HPDE6-E6E7 (cell line): ENCODE data around the gene RASA1.
"Not testable (repeated sequence)": the region's sequence is repeated elsewhere in the genome, so short reads cannot be mapped to it uniquely, and the experiment has no call there.

ENCODE experiments used
- DNase-seq: peaks from one replicate; pipeline ENCODE4 v3.0.0; 2011; ENCODE audit warnings: missing footprints; ENCODE audit errors: extremely low spot score

The RASA1 gene

DNA sequence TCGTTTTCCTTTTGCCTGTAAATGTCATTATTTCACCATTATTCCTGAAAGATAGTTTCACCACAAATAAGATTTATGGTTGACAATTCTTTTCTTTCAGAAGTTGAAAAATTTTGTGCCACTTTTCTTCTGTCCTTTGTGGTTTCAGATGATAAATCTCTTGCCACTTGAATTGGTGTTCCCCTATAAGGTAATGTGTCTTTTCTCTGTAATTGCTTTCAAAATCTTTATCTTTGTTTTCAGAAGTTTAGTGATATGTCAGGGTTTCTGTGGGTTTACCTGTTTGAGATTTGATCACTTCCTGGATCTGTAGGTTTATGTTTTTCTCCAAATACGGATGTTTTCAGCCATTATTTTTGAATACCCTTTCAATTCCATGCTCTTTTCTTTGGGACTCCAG lies 14.6 kb downstream of the RASA1 start:
- DNase-seq, result no peak

DNA sequence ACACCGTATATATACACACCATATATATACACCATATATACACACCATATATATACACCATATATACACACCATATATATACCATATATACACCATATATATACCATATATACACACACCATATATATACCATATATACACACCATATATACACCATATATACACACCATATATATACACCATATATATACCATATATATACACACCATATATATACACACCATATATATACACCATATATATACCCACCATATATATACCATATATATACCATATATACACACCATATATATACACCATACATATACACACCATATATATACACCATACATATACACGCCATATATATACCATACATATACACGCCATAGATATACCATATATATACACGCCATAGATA lies 19.6 kb downstream of the RASA1 start:
- not testable (repeated sequence) for DNase-seq

DNA sequence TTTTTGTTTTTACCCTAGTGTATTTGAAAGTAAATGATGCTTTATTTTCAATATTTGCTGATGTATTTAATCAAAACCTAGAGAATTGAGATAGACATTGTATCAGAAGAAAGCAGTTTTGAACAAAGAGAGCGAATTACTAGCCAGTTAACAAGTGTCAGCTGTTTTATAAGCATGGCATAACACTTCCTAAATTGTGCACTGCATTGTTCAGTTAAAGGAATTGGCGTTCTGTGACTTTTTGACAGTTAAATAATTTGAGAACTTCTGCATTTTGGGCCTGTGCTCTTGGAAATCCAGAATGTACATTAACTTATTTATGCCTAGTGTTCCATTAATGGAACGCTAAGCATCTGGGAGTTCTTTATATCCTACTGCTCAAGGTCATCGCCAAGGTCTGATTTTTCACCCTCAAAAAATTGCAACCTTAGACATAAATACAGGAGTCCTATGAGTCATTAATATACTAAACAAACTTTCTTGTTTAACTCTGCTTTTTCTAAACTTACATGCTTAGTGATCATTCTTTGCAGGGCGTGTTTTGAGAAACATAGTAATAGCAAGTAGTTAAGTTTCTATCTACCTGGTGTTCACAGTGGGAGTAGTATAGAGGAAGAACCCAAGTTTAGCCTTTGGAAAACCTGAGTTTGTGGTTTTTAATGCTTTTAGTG lies 31.1 kb downstream of the RASA1 start:
- DNase-seq, result no peak

DNA sequence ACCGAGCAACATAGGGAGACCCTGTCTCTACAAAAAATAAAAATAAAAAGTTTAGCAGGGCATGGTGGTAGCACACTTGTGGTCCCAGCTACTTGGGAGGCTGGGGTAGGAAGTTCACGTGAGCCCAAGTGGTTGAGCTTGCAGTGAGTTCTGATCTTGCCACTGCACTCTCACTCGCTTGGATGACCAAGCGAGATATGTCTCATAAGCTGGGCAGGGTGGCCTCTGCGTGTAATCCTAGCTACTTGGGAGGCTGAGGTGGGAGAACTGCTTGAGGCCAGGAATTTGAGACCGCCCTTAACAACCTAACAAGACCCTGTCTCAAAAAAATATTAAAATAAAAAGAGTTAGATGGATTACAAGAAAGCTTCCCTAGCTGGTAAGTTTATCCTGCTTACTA lies 32.5 kb downstream of the RASA1 start:
- DNase-seq, result no peak

DNA sequence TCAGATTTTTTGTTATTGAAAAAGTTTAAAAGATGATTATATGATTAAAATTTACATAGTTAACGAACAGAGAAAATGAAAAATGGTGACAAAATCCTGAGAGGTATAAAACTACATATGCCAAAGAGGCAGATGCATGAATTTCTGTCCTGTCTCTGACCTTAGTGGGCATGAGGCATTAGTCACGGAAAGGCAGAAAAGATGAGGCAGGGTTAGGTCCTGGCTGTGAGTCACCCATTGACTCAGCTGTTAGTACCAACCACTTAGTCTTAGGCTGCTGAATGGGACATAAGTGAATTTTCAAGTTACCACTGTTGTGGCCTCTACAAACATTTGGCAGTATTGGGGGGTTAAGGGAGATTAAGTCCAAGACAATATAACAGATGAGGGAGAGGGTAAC lies 33.1 kb downstream of the RASA1 start:
- DNase-seq, result peak; percentile 85

DNA sequence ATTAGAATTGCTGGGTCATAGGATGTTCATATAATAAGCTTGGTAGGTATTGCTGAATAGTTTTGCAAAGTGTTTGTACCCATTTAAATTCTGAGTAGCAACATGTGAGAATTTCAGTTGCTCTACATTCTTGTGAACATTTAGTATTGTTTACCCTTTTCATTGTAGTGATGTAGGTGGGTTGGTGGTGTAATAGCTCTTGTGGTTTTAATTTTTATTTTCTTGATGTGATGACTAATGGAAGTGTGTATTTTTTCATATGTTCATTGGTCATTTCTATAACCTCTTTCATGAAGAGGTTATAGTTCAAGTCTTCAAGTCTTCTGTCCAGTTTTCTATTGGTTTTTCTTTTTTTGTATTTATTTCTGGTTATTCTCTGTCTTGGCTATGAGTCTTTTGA lies 34.4 kb downstream of the RASA1 start:
- no peak for DNase-seq

DNA sequence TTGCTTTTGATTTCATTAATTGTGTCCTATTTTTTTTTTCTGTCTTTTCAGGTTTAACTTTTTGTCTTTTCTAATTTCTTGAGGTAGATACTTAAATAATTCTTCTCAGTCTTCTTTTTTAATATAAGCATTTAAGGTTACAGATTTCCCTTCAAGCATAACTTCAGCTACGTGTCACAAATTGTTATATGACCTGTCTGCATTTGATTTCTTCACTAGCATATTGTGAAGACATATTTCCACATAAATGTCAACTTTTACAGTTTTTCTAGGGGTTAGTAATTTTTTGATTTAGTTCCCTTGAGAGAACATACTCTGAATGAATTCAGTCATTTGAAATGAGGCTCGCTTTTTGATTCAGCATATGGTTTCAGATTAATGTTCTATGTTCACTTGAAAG lies 35.6 kb downstream of the RASA1 start:
- no peak for DNase-seq

DNA sequence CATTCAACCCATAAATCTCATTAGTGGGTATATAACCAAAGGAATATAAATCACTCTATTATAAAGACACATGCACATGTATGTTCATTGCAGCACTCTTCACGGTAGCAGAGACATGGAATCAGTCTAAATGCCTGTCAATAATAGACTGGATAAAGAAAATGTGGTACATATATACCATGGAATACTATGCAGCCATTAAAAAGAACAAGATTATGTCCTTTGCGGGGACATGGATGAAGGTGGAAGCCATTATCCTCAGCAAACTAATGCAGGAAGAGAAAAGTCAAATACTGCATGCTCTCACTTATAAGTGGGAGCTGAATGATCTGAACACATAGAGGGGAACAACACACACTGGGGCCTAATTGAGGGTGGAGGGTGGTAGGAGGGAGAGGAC lies 38.4 kb downstream of the RASA1 start:
- not testable (repeated sequence) for DNase-seq

DNA sequence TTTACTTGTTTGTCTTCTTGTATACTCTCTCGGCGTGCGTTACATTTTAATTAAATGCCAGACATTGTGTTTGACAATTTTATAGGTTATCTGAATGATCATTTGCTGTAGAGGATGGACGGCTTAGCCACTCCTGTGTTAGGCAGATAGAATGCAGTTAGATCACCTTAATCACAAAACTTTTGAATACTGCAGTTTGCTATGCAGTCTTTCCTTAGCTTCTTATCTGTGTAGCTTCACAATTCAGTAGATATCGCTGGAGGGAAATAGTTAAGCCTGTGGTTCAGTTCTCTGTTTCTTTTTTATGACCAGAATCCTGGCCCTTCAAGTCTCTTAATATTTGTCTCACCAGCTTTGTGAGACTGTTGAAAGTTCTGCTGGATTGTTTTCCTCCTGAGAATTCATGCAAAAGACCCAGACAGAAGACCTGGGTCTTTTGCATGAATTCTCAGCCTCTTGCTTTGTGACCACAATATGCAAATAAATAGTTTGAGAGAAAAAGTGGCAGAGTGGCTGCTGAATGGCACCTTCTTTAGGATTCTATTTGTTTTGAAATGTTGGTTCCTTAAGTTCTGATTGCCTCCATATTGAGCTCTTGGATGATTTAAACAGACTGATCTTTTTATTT lies 40.2 kb downstream of the RASA1 start:
- no peak for DNase-seq

DNA sequence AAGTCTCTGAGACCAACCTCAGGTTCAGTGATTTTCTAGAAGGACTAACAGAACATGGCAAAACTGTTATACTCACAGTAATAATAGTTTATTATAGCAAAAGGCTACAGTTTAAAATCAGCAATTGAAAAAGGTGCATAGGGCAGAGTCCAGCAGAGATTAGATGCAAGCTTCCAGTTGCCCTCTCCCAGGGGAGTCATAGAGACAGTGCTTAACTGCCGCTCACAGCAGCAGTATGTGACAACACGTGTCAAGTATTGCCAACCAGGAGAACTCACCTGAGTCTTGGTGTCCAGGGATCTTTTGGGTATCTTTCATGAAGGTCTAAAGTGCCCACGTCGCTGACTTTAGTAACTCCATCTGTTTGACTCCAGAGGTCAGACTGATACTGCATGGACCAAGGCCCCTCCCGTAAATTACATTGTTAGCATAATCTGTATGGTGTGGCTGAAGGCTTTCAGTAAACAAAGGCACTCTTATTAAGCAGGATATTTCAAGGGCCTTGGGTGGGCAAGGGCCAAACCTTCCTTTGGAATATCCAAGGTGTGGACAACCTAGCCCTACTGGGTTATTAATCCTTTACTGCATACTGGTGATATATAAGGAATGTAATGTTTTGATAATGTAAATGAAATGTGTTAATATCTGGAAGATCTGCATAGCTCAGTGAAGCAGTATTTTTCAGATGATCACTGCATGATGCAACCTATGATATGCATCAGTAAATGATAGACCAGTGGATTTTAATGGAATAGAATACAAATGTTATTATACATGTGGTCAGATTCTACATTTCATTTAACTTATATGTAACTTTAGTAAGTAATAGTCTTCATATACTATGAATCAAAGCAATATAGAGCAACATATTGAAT lies 44.0 kb downstream of the RASA1 start:
- DNase-seq, result no peak

DNA sequence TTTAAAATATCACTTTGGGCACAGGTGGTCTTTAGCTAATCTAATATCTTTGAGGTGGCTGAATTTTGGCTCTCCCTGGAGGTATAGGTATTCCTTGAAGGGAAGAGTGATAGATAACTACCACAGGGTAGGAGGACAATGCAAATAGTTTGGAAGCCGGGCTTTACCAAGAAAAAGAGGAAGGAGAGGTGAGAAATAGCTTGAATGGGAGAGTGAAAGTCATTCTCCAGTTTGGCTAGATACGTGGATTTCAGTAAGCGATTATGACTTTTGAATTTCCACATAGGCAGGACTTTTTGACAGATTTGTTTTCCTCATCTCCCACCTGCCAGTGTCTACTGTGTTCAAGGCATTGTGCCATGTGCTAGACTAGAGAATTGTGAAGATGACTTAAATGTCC lies 45.5 kb downstream of the RASA1 start:
- no peak for DNase-seq

DNA sequence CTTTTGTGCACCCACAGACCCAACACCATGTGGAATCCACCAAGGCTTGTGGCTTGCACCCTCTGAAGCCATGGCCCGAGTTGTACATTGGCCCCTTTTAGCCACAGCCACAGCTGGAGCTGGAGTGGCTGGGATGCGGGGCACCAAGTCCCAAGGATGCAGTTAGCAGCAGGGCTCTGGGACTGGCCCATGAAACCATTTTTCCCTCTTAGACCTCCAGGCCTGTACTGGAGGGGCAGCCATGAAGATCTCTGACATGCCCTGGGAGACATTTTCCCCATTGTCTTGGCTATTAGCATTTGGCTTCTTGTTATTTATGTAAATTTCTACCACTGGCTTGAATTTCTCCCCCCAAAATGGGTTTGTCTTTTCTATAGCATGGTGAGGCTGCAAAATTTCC lies 51.8 kb downstream of the RASA1 start:
- no peak for DNase-seq

DNA sequence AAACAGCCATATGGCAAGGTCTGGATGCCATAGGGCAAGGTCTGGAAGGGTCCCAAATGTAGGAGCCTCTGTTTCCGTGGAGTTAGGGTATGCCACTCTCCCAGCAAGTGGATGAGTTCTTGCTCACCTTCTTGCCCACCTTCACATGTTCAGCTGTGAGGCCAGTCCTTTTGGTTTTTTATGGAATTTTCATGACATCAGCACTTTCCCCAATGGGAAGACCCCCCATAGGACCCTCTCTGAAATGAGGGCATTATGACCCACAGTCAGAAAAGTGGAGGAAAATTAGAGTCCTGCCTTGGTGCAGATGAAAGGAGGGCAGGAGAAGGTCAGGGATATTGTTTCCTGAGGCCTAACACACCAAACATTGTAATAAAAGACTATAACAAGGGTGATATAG lies 53.9 kb downstream of the RASA1 start:
- no peak for DNase-seq

DNA sequence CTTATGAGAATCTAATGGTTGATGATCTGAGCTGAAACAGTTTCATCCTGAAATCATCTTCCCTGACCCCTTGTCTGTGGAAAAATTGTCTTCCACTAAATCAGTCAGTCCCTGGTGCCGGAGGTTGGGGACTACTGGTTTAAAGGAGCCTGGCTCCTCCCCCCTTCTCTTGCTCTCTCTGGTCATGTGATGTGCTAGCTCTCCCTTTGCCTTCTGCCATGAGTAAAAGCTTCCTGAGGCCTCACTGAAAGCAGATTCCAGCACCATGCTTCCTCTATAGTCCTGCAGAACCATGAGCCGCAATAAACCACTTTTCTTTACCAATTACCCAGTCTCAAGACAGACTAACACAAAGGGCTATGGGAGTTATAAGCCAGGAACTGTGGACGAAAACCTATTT lies 54.7 kb downstream of the RASA1 start:
- no peak for DNase-seq

DNA sequence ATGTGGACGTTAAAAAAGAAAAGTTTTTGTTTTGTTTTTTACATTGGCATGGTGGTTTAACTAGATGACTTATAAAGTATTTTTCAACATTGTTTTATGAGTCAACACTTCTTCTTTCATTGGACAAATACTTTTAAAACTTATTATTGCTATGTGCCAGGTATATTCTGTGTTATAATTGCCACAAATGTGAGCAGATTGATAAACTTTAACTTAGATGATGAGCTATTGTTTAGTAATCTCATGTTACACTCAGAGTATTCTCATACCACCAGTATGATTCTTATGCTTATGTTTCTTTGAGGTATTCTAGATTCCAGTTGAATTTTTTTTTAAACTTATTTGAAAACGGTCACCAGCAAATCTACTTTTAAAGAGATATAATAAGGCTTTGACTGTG lies 60.3 kb downstream of the RASA1 start:
- DNase-seq, result no peak

DNA sequence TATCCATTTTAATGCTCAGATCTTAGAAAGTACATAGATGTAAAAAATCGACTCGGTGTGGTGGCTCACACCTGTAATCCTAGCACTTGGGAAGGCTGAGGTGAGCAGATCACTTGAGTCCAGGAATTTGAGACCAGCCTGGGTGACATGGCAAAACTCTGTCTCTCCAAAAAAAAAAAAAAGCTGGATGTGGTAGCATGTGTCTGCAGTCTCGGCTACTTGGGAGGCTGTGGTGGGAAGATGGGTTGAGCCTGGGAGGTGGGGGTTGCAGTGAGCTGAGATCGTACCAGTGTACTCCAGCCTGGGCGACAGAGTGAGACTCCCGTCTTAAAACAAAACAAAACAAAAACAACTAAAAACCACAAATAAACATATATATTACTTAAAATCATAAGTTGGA lies 61.4 kb downstream of the RASA1 start:
- DNase-seq, result no peak

DNA sequence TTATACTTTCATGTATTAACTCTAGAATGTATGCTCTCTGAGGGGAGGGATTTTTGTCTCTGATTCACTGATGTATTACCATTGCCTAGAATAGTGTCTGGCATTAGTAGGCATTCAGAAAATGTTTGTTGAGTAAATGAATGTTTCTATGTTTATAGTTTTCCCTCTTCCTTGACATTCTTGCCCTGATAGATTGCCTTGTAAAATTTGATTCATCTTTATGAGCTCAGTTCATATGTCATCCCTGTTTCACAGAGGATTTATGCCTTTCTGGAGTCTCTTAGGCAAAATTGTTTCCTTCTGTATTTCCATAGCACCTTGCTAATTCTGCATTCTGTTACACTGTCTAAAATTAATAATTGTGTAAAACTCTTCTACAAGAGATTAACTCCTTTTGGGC lies 72.3 kb downstream of the RASA1 start:
- no peak for DNase-seq

DNA sequence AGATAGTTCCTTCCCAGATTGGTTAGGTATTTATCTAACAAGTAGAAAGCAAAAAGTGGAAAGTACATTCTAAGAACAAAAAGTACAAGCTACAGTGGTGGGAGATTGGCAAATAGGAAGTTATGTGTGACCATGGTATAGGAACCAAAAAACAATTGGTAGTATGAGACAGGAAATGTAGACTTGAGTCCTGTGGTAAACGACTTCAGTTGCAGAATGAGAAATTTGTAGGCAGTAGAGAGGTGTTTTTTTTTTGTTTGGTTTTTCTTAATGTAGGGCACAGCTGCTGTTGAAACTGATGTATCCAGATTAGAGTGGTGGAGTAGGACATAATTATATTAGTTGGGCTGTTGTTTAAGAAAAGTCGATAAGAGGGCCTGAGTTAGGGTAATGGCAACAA lies 73.0 kb downstream of the RASA1 start:
- DNase-seq, result no peak

DNA sequence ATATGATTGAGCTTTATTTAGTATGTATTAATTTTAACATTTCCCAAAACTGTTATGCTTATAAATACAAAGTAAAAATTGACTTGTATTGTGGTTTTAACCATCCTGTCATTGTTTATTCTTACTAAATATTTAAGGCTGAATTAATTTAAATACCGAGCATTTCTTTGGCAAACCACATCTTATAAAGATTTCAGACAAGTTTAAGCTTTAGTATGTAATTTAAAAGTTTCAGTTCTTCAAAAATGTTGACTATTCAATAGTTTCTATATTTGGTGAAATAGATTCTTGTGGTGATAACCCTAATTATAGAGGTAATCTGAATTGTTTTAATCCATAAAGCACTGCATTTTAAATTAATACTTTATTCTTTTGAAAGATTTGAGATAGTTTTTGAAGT lies 79.6 kb downstream of the RASA1 start:
- no peak for DNase-seq

DNA sequence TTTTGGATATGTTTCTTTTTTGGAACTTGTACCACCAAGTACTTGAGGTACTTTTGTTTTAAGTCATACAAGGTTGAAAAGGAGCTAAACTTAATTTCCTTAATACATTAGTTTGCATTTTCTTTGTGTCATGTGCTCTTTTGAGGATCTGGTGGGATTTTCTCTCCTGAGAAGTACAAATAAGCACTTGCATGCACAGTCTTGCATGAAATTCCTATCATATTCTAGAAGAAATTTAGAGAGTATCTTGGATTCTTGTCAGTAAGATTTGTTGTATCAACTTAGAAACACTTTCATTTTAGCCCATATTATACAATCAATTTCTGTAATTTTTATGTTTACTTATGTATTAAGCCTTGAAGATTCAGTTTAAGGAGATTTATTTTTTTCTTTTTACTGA lies 80.2 kb downstream of the RASA1 start:
- DNase-seq, result no peak

DNA sequence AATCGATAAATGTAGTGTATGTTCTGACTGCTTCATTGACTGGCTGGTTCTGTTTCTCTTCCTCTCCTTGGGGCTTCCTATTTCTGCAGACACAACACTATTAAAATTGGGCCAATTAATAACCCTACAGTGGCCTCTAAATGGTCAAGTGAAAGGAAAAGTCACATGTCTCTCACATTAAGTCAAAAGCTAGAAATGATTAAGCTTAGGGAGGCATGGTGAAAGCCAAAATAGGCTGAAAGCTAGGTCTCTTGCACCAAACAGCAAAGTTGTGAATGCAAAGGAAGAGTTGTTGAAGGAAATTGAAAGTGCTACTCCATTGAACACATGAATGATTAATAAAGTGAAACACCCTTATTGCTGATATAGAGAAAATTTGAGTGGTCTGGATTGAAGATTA lies 86.8 kb downstream of the RASA1 start:
- DNase-seq, result no peak

DNA sequence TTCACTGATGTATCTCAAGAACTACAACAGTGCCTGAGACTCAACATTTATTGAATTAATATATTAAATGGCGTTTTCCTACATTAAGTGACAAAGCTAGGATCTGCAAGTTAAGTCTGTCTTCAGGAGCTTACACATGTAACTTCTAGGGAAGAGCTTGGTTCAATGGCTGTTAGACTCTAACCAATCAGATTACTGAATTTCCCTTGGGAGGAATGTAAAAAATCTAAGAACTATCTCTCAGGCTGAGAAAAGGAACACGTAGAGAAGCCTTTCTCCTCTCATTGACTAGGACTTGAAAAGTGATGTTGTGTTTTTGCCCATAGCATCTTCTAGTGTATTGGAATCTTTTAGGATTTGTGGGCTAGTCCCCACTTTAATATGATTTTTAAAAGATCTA lies 91.4 kb downstream of the RASA1 start:
- no peak for DNase-seq

DNA sequence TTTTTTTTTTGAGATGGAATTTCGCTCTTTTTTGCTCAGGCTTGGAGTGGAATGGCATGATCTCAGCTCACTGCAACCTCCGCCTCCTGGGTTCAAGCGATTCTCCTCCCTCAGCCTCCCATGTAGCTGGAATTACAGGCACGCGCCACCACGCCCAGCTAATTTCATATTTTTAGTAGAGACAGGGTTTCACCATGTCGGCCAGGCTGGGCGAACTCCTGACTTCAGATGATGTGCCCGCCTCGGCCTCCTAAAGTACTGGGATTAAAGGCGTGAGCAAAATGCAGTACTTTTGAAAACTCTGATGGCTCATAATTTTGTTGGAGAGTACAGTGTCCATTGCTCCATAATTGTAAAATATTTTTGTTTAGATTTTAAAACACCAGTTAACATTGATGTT lies 92.4 kb downstream of the RASA1 start:
- DNase-seq, result no peak
